DMS153 treated with DMSO at 0.1 percent for 48 hours (cell line): Measurements from ENCODE around the gene FSCN2.

Experiments used
- DNase-seq: peaks from one replicate; lab custom pipeline; 2025; ENCODE audit not compliant: unreplicated experiment; lab: John Stamatoyannopoulos, UW

The FSCN2 gene

DNA sequence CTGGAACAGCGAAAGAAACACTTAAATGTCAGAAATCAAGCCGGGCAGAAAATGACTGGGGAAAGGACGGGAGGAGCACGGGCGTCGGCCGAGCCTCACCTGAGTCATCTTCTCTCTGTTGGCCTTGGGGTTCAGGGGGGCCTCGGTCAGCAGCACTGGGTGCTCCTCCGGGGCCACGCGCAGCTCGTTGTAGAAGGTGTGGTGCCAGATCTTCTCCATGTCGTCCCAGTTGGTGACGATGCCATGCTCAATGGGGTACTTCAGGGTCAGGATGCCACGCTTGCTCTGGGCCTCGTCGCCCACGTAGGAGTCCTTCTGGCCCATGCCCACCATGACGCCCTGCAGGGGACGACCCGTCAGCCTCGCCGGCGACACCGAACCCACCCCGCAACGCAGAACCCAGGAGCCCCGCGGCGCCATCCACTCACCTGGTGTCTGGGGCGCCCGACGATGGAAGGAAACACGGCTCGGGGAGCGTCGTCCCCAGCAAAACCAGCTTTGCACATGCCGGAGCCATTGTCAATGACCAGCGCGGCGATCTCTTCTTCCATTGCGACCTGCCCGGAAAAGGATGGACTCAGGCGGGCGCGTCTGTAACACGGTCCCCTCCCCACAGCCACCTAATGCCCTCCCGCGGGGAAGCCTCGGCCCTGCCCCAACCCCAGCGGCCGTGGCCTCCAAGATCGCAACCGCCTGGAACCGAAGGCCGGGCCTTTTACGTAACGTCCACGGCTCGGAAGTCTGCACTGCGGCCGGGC is 16.2 kb upstream of the FSCN2 start:
- no peak for DNase-seq

DNA sequence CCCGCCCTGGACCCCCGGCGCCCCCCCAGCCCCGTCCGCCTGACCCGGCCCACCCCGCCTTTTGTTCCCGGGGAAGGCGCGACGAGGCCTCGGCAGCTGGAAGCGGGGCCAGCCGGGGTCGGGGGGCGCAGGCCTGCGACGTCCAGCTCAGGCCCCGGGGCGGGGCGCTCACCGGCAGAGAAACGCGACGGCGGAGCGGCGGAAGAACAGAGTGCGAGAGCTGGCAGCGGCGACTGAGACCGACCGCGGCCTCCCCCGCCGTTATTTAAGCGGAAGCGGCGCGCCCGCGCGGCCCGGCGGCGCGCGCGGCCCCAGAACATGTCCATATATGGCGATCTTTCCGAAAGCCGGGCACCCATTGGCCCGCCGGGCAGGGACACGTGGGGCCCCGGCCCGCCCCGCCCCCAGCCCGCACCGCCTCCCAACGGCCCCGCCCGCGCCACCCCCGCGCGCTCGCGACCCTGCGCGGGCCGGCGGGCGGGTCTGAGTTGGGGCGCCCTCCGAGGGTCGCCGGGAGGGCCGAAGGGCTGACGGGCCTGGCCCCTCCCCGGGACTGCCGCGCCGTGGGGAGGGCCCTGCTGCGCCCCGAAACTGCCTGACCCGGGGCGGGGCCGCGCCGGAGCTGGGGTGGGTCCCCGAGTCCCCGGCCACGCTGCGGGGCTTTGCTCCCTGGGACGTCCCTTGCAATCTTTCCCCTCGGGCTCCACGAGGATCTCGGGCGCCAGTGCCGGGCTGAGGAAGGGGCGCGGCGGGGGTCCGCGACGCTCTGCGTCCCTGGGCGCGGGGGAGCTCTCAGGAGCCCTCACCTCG is 15.4 kb upstream of the FSCN2 start, which contains the start of gene ACTG1:
Gene ACTG1, minus strand, starts transcription at position 238 of the 810 bp plus-strand sequence. CDS start 445 bp downstream, outside the sequence.
- peak; percentile 85 for DNase-seq

DNA sequence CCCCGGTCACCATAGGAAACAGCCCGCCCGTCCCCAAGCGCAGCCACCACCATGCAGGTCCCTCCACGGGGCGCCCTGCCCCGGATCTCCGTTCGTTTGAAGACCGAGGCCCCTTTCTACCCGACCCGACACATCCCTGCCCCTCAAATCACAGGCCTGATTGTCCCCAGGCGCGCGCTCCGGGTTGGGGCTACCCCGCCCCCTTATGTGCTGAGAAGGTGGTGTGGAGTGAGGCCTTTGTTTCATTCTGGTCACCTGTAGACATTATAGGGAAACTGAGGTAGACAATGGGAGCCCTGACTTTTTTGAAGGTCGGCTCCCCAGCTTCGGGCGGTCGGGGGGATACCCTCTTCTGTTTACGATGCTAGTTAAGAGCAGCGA is 14.8 kb upstream of the FSCN2 start:
- peak; percentile 66 for DNase-seq

DNA sequence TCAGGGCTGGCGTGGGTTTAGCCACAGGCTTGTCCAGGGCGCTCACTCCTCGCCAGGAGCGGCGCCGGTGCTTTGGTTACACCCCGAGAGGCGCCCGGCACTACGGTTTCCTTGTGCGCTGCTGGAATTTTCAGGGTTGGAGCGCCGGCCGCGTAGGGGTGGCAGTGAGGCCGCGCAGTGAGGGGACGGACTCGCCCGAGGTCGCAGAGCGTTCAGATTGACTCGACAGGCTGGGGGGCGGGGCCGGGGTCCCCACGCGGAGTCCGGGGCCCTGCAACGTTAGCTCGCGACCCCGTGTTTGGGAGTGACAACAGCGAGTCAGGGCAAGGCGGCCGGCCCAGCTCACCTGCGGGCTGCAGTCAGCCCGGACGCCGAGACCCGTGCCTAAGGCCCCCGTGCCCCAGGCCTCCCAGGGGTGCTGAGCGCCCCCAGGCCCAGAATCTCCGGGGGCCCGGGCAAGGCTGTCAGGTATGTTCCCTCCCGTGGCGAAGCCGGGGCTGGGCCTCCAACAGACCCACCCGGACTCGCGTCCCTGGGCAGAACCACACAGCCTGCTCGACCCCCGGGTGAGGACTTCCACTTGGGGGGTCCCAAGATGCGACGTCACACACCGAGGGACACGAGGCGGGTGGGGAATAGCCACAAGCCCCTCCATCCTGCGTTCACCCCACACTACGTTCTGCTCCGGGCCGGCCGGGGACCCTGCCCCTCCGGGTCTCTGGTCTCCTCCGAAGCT is 14.3 kb upstream of the FSCN2 start:
- peak; percentile 66 for DNase-seq

DNA sequence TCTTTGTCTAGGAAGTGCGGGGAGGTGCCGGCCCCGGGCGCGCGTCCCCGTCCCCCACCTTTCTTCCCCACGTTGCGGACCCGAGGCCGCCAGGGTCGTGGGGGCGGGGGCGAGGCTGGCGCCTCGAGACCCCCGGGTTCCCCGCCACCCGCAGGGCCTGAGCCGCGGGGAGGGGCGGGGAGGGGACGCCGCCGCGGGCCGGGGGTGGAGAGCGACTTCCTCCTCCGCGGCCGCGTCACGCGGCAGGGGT is 13.8 kb upstream of the FSCN2 start:
- DNase-seq = no peak

DNA sequence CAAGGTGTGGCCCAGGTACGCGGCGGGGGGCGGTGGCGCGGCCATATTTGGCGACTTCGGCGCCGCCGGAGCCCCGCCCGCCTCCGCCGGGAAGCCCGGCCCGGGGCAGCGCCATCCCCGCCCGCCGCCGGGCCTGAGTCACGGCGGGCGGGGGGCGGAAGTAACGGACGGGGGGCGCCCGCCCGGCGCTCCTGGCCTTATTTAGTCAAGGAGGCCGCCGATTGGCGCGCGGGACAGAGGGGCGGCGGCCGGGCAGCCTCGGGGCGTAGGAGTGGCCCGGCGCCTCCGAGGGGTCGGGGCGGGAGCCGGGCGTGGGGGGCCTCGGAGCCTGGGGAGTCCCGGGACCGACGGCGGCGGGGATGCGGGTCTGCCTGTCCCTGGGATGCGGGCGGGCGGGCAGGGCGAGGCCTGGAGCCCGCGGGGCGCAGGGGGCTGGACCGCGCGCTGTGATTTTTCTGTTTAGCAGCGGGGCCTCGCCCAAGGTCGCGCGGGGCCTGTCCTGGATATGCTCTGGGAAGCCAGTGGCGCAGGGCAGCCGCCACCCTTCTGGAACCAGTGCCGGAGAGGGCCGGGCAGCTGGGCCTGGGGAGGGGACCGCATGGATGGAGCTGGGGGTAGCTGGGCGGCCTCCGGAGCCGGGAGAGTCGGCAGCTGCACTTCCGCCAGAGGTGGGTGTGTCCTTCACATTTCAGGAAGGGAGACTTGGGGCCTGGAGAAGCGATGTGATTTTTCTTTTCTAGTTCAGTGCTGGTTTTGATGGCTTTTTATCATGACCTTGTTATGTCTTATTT is 13.2 kb upstream of the FSCN2 start:
- peak; percentile 49 for DNase-seq

DNA sequence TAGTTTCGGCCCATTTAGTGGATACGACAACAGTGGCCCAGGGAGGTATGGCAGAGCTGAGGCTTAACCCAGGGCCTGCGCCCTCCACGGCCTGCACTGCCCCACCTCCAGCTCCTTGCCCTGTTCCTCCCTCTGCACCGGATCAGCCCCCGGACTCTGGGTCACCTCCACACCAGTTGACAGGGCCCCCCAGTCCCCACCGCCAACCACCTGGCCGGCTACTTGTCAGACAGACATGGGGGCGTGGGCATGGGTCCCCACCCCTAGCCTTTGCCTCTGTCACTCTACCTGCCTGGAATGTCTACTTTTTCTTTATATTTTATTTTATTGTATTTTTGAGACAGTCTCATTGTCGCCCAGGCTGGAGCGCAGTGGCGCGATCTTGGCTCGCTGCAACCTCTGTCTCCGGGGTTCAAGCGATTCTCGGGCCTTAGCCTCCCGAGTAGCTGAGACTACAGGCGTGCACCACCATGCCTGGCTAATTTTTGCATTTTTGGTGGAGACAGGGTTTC is 12.6 kb upstream of the FSCN2 start:
- DNase-seq = no peak

DNA sequence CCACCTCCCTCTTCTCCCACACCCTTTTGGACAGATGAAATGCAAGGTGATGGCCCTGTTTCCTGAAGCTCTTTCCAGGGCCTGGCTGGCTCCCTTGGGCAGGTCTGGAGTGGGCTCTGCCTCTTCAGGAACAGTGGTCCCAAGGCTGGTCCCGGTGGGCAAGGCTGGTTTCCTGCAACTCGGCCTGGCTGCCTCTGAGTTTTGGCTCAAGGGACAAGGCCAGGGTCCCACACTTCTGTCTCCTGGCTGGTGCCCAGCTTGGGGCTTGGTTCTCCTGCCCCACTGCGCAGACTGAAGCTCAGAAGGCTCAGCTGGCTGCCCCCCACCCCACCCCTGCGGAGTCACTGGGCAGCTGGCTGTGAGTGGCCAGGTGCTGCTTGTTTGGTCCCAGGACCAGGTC is 11.7 kb upstream of the FSCN2 start:
- no peak for DNase-seq

DNA sequence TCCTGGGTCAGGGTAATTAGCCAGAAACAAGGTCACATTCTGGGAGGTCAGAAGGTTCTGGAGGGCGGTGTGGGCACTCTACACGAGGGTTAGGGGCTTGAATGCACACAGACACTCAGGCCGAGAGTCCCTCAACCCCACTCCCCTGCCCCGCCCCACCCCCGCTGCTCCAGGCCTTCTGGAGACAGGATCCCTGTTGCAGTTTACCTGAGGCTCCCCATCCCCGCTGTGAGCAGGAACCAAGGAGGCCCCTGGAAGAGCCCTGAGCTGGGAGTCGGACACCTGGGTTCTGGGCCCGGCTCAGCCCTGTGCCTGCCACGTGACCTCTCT is 11.2 kb upstream of the FSCN2 start:
- DNase-seq = no peak

DNA sequence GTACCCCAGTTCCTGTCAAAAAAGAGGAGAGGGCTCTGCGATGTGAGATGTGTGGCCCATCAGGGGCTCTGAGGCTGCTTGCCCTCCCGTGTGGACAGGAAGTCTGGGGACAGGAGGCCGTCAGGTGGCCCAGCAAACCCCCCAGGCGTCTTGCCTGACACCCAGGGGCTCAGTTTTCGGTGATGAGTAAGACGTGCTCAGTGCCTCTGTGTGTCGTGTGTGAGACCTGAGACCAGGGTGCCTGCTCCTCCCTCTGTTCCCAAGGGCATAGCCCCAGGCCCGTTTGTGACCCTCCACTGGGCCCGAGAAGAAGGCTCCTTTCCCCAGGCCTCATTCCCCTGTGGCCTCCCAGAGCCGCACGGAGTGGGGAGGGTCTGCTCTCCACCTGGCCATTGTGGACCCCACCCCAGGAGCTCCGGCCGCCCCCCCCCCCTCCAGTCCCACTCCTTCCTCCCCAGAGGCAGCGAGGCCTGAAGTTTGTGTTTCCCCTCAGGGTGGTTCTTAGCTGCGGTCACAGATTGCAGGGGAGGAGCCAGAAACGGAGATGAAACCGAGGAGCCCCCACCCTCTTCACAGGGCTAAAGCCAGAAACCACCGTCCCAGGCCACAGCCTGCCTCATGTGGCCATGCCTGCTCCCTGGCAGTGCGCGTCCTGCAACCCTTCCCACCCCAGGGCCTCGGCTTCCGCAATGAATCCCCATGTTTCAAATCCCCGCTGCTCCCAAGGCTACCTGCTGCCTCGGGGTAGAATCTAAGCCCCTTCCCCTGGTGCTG is 10.7 kb upstream of the FSCN2 start:
- no peak for DNase-seq

DNA sequence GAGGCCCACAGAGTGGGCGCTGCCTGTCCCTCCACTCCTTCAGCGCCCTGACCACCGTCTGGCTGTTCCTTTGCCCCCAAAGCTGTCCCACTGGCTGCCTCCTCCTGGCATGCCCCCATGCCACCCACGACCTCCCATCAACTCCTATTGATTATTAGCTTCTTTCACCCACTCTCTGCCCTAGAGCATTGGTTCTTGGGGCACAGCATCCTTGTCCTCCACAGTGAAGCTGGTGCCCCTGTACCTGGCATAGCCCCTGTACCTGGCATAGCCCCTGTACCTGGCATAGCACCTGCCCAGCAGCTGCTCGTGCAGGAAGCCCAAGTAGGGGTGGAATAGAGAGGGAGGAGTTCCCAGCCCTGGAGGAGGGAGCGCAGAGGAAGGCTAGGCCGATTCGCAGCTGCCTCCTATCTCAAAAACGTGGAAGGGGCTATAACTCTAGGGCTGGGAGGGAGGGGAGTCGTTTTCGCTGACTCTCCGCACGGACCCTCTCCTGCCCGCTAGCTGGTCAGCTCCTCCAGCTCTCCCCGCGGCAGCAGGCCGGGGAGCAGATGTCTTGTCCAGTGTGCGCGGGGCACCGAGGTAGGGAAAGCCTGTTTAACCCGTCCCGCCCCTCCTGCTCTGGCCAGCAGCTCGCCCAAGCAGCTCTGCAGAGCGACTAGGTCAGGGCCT is 9.9 kb upstream of the FSCN2 start:
- peak; percentile 38 for DNase-seq

DNA sequence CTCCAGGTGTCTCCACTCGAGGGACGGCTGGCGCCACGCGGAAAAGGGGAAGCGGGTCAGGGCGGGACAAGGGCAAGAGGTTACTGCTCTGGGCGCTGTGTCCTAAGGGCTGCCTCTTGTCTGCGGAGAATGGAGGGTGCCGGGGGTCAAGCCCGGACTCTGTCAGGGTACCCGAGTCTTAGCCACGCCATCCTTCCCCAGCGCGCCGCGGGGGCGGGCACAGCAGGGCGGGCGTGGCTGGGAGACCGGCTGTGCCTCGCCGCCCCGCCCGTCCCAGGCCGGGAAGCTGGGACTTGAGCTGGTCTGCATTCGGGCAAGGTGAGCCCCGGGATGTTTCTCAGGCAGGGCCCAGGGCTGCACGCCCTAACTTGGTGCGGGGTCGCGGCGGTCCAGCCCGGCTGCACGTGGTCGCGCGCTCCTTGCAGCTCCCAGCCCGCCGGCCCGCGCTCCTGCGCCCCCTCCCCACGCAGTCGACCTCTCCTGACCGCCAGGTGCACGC is 9.3 kb upstream of the FSCN2 start:
- DNase-seq = no peak

DNA sequence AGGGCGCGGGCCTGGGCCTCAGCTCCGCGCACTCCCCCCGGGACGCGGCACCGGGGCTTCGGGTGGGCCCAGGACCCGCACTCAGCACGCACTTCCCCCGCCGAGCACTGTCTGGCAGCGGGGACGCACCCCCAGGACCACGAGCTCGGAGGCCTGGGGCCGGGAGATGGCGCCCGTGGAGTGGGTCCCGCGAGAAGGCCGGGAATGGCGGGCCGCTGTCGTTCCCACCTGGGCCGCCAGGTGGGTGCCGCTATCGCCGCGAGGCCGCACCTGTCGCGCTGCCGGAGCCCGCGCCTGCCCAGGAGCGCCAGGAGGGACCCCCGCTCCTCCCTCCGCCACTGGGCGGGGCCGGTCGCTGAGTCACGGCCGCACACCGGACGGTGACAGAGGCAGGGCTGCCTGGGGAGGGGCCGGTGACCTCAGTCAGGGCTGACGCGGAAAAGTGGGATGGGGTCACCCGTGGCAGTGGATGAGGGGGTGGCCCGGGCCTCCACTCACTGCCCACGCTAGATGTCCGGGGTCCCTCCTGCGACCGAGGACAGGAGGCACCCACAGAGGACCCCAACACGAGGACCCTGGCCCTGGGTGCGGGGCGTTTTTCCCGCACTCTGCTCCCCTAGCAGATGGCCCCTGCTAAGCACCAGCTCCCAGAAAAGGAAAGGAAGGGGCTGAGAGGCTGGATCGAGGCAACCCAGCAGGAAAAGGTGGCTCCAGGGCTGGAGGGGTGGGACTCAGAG is 8.7 kb upstream of the FSCN2 start:
- DNase-seq = peak; percentile 50

DNA sequence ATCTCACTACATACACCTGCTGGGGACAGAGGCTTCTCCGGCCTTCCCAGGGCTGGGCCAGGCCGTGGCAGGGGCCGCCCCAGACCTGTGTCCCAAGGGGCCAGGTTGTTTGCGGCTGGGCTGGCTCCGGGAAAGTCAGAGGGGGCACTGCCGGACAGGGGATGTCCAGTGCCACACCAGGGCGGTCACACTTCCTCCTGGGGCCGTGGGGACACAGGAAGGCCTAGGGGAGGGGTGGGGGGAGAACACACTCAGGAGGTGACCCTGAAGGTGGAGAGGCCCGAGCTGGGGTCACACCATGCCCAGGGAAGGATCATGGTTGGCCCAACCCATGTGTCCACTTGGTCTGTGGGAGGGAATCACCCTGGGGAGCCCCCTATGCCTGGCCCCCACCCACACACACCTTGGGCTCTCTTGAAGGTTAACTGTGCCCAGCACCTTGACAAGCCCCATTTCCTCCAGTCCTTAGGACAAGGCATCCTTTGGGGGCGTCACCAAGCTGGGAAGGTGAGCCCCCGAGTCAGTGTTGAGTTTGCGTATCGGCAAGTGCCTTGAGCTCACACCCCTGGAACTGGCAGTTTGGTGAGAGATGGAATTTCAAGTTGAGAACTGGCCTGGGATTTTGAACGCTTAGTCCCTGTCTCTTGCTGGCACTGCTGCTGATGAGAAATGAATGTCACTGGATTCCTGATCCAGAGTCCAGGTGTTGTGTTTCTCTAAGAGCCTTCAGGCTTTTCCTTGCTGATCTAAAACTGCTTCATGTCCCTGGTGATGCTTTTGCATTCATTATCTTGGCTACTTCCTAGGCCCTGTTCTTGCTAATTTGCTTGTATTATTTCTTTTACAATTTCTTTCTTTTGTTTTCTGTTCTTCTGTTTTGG is 7.9 kb upstream of the FSCN2 start:
- no peak for DNase-seq

DNA sequence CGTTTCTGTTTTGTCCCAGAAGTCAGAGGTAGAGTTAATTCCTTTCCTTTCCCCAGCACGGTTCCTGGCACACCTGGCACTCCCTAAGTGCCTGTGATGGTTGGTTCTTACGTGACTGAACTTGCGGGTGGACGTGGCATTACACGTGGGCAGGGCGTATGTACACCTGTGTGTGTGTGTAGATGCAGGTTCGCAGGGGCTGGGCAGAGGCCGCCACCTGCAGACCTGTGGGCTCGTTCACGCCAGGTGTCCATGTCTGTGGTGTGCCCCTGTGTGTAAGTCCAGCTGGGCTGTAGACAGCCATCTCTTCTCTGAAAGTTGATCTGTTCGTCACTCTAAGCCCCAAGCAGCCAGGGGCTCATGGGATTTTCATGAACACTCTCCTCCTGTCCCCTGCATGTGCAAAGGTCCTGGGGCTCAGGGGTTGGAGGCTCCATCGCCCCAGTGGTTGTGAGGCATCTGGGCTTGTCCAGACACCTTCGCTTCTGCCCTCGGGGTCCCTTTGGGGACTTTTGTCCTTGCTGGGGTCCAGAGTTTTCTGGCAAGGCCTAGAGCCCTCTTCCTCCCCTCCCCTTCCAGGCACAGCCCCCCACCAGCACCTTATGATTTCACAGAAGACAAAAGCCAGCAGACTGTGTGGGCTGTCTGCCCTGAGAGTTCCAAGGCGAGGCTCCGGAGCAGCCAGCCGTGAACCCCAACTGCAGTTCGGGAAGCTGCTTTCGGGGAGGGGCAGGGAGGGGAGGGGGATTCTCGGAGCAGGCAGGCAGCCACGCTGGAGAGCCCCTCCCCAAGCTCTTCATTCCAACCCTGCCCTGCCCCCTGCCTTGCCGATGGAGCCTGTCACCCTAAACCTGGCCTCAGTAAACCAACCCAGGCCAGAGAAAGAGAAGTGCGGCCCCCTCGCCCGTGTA is 5.4 kb upstream of the FSCN2 start:
- DNase-seq = no peak

DNA sequence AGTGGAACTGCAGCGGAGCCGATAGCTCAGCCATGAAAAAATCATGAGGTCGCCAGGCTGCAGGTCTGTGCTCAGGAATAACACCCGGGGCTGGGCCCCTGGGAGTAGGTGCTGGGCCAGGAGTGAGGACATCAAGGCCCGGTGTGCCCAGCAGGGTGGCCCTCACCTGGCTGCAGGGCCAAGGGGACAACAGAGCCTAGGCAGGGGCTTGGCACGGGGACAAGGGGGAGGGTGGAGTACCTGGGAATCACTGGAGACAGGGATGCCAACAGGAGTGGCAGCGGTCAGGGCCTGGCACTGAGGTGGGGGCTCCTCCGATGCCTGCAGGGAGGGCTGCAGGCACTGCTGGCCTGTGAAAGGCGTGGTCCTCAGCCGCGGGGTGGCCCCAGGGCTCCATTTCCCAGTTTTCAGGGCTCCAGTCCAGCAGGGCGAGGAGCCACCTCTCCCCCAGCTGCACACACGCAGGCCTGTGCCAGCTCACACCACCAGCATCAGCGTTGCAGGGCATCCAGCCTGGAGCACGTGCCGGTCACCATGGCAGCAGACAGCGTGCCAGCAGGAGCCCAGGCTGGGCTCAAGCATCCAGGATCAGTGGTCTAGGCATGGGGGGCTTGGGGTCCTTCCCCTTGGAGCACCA is 4.7 kb upstream of the FSCN2 start:
- DNase-seq = peak; percentile 21
